Stimulated activated CD8-positive, alpha-beta memory T cell treated with anti-CD3 and anti-CD28 coated beads, Interleukin-12 subunit alpha, Interleukin-12 subunit beta, amount 100 ng/mL, for 24 hours (primary cell): ENCODE data around the gene FAM83F.
"Not testable (repeated sequence)": the region's sequence is repeated elsewhere in the genome, so short reads cannot be mapped to it uniquely, and the experiment has no call there.

Experiments used
- DNase-seq: peaks from one replicate; pipeline ENCODE4 v3.0.0-alpha.2; 2020; ENCODE audit errors: extremely low read depth

FAM83F gene

GRCh38 chr22:40015358-40015976 lies 20.7 kb downstream of the FAM83F start:
- no peak for DNase-seq

- no peak for DNase-seq
Measured at GRCh38 chr22:40018051-40018450, 23.3 kb downstream of the FAM83F start.

- no peak for DNase-seq
Measured at GRCh38 chr22:40019100-40019499, 24.3 kb downstream of the FAM83F start.

- no peak for DNase-seq
Measured at GRCh38 chr22:40020956-40021355, 26.2 kb downstream of the FAM83F start.

- DNase-seq = no peak
Measured at GRCh38 chr22:40021401-40022000, 26.7 kb downstream of the FAM83F start.

GRCh38 chr22:40022536-40023240 lies 27.9 kb downstream of the FAM83F start:
- DNase-seq = no peak

- DNase-seq = no peak
Measured at GRCh38 chr22:40023341-40023841, 28.6 kb downstream of the FAM83F start.

- DNase-seq = peak; percentile 22
Measured at GRCh38 chr22:40024201-40025061, 29.7 kb downstream of the FAM83F start.

GRCh38 chr22:40025062-40025379 lies 30.3 kb downstream of the FAM83F start:
- not testable (repeated sequence) for DNase-seq

- DNase-seq = no peak
Measured at GRCh38 chr22:40025856-40026255, 31.1 kb downstream of the FAM83F start.

GRCh38 chr22:40026641-40027040 lies 31.9 kb downstream of the FAM83F start:
- DNase-seq = no peak

- DNase-seq = no peak
Measured at GRCh38 chr22:40027191-40028097, 32.7 kb downstream of the FAM83F start.

GRCh38 chr22:40028098-40028425 lies 33.3 kb downstream of the FAM83F start:
- no peak for DNase-seq

- no peak for DNase-seq
Measured at GRCh38 chr22:40029189-40029890, 34.6 kb downstream of the FAM83F start.

- no peak for DNase-seq
Measured at GRCh38 chr22:40030026-40030757, 35.4 kb downstream of the FAM83F start.

GRCh38 chr22:40030758-40031095 lies 36.0 kb downstream of the FAM83F start:
- no peak for DNase-seq

GRCh38 chr22:40031766-40032470 lies 37.2 kb downstream of the FAM83F start:
- DNase-seq = no peak

- DNase-seq = no peak
Measured at GRCh38 chr22:40033586-40034380, 39.0 kb downstream of the FAM83F start.

- no peak for DNase-seq
Measured at GRCh38 chr22:40035351-40035750, 40.6 kb downstream of the FAM83F start.
